ENCODE data around the gene TOP2B.

- no peak for TF ChIP-seq CTCF (IDR thresholded peaks at IDR 0.05; ENCODE audit: low read depth, low read length)
- TF ChIP-seq POLR2A (IDR thresholded peaks at IDR 0.05; ENCODE audit: extremely low read depth, insufficient read length): no peak
- TF ChIP-seq, protein P1, sequence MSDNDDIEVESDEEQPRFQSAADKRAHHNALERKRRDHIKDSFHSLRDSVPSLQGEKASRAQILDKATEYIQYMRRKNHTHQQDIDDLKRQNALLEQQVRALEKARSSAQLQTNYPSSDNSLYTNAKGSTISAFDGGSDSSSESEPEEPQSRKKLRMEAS (IDR thresholded peaks at IDR 0.05; ENCODE audit: low read depth, low read length): no peak
These were observed 89.7 kb downstream of the TOP2B start for GRCh38 chr3:25575001-25575400.

All from NB4 (cell line).